Natural killer cell (primary cell): ENCODE measurements around the gene CCDC175. TPM values are rescaled to one million over a fixed set of nuclear protein-coding genes. Genes with fewer than 3 reads are reported as not detected.

ENCODE experiments used
- ATAC-seq, 3 donors: fragments of 150-1000 bp in 2 of 3; fragments of 200-7000 bp in 1 of 3; cut with Tn5 transposase; 1 replicate in 1 of 3; 2 replicates in 2 of 3; pipeline ENCODE4 v1.10.0; 2021; ENCODE audit warnings: mild to moderate bottlenecking in 2 of 3, moderate library complexity in 2 of 3
- DNase-seq, 2 donors: peaks; one replicate each; pipeline versions ENCODE4 v3.0.0 to v3.0.0-alpha.2; 2013 to 2021; ENCODE audit warnings: mixed read lengths in 1 of 2
- H3K27ac ChIP-seq: one replicate; pipeline ENCODE4 v1.5.1; 2013; ENCODE audit warnings: mild to moderate bottlenecking, low read length
- H3K27me3 ChIP-seq: one replicate; pipeline ENCODE4 v1.6.1; 2013; ENCODE audit warnings: low read length; ENCODE audit not compliant: control insufficient read depth, insufficient read depth
- H3K36me3 ChIP-seq: one replicate; pipeline ENCODE4 v1.6.1; 2013; ENCODE audit warnings: low read length; ENCODE audit not compliant: control insufficient read depth, insufficient read depth
- H3K4me1 ChIP-seq: one replicate; pipeline ENCODE4 v1.6.1; 2013; ENCODE audit warnings: low read length; ENCODE audit not compliant: control insufficient read depth, insufficient read depth
- H3K4me3 ChIP-seq: one replicate; pipeline ENCODE4 v1.5.1; 2013; ENCODE audit warnings: low read length
- H3K9me3 ChIP-seq: one replicate; pipeline ENCODE4 v1.6.1; 2013; ENCODE audit warnings: low read length; ENCODE audit not compliant: control insufficient read depth, insufficient read depth
- H3K27ac Mint-ChIP-seq, 2 donors: one replicate each; pipeline ENCODE4 v1.8.0; 2022; ENCODE audit warnings: mild to moderate bottlenecking in 2 of 2, mixed read lengths in 2 of 2, moderate library complexity in 1 of 2
- H3K27me3 Mint-ChIP-seq, 2 donors: one replicate each; pipeline ENCODE4 v1.8.0; 2022; ENCODE audit warnings: low read depth in 2 of 2, mixed read lengths in 2 of 2
- H3K36me3 Mint-ChIP-seq: one replicate; pipeline ENCODE4 v1.8.0; 2022; ENCODE audit warnings: mixed read lengths
- H3K4me1 Mint-ChIP-seq, 2 donors: one replicate each; pipeline ENCODE4 v1.8.0; 2022; ENCODE audit warnings: mixed read lengths in 2 of 2
- H3K4me3 Mint-ChIP-seq: one replicate; pipeline ENCODE4 v1.8.0; 2022; ENCODE audit warnings: mild to moderate bottlenecking, moderate library complexity, mixed read lengths
- H3K9me3 Mint-ChIP-seq, 2 donors: one replicate each; pipeline ENCODE4 v1.8.0; 2022; ENCODE audit warnings: mixed read lengths in 2 of 2
- CTCF ChIP-seq: fragments of 200-600 bp; IDR thresholded peaks from one replicate; pipeline ENCODE4 v1.8.0; 2022; ENCODE audit warnings: antibody characterized with exemption
- WGBS: methylation state at CpG from one replicate; pipeline ENCODE4 v1.1.7; 2013; ENCODE audit warnings: missing lambda C conversion rate; ENCODE audit not compliant: insufficient coverage; 5-methylcytosine and 5-hydroxymethylcytosine counted together
- intact Hi-C: fragments of 100-400 bp; cut with micrococcal nuclease; formaldehyde crosslinking; loops from one replicate; pipeline ENCODE4 v1.14.2; 2022
- total RNA-seq, 4 donors: library from RNA; stranded (reverse); fragments of 120-200 nt in 1 of 4; gene quantifications; one replicate each; pipeline versions ENCODE4 v1.2.3 to v1.2.4, GENCODE V29; 2013 to 2022

CCDC175 gene
- total RNA-seq, 3 donors from 2014 or later (not counting 1 experiment from before 2014, with no cell fraction given) = not detected

DNA sequence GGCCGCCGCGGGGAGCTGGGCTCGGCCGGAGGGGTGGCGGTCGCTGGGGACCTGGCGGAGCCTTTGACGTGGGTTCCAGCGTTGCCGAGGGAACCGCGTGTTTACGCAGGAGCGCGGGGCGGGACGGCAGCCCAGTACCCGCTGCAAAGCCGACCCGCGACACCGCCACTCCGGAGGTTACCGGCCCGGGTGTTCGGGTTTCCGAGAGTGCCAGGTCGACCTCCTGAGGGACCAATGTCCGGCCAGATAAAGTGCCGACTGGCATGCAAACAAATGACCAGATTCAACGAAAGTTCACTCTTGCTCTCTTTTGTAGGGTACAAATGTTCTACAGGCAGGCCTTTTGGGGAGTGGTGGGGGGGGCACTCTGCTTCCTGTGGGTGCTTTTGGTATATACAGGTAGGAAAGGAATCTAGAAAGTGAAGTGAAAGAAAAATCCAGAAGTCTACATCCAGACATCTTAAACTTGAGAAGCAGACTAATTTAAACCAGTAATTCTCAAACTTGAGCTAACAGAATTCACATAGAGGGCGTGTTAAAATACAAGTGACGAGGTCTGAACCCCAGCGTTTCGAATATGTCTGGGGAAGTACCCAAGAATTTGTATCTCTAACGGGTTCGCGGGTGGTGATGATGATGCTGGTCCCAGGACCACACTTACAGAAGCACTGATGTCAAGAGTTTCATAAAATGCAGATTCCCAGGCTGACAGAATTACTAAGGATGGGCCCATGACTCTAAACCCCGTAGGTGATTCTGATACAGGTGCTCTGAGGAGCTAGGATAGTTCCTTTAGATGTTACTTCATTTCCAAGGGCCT lies 111.1 kb downstream of the CCDC175 start, which contains the start of gene GPR135:
GPR135 (minus strand) TSS at position 65 of the 820 bp plus-strand sequence. CDS start 154 bp downstream, outside the sequence.
- H3K4me3 ChIP-seq = peak within 1 kb of the TSS; percentile 52
- peak in 2 of 3 donors; percentile 43 to 54 for ATAC-seq
- Mint-ChIP-seq H3K27ac (peak within 1 kb of the TSS; percentile 50 to 79), H3K9me3 (no peaks in the 10 kb centered on the region), H3K27me3 (peaks cover 4 to 9% of the 10 kb centered on the region in 2 donors), H3K36me3 (no peaks in the 10 kb centered on the region), H3K4me3 (peak within 1 kb of the TSS; percentile 90), H3K4me1 (peaks cover 7 to 19% of the 10 kb centered on the region in 2 donors)
- TF ChIP-seq CTCF = no peak
- peak in 1 of 2 donors; percentile 66 for DNase-seq
- intact Hi-C loops = loop anchor here (1.0 kb wide), 1 partner anchor 19 kb away; the partner anchor contains the start of genes JKAMP and L3HYPDH
- H3K36me3 ChIP-seq = peaks cover 4% of the 10 kb centered on the region
- H3K9me3 ChIP-seq = no peaks in the 10 kb centered on the region
- WGBS = 20% methylated on average over 40 of the region's 40 CpGs
- H3K4me1 ChIP-seq = peaks cover 13% of the 10 kb centered on the region
- no peak within 1 kb of the TSS for H3K27ac ChIP-seq
- peaks cover 6% of the 10 kb centered on the region for H3K27me3 ChIP-seq

GRCh38 chr14:59464486-59465315 lies 111.9 kb downstream of the CCDC175 start:
- TF ChIP-seq CTCF = no peak
- H3K36me3 ChIP-seq = no peaks in the 10 kb centered on the region
- H3K4me3 Mint-ChIP-seq = peak overlapping the region; percentile 90
- peak overlapping the region; percentile 52 for H3K4me3 ChIP-seq
- peaks cover 6% of the 10 kb centered on the region for H3K27me3 ChIP-seq
- no peaks in the 10 kb centered on the region for H3K36me3 Mint-ChIP-seq
- WGBS = under 1% methylated on average over 105 of the region's 105 CpGs
- DNase-seq (peak; percentile 50 to 72), ATAC-seq (peak; percentile 71 to 79 (median 72))
- no peaks in the 10 kb centered on the region for H3K9me3 ChIP-seq
- no peaks in the 10 kb centered on the region for H3K9me3 Mint-ChIP-seq
- peaks cover 7 to 19% of the 10 kb centered on the region in 2 donors for H3K4me1 Mint-ChIP-seq
- peaks cover 13% of the 10 kb centered on the region for H3K4me1 ChIP-seq
- intact Hi-C loops = loop anchor here (1.0 kb wide), 1 partner anchor 20 kb away; the partner anchor contains the start of genes JKAMP and L3HYPDH
- H3K27ac Mint-ChIP-seq = peak overlapping the region in 1 of 2 donors; percentile 79
- peaks cover 4 to 9% of the 10 kb centered on the region in 2 donors for H3K27me3 Mint-ChIP-seq
- no peak overlapping the region for H3K27ac ChIP-seq

GRCh38 chr14:59463787-59464485 lies 112.7 kb downstream of the CCDC175 start:
- H3K9me3 ChIP-seq = no peaks in the 10 kb centered on the region
- no peak overlapping the region for H3K27ac ChIP-seq

More at GRCh38 chr14:59463787-59464485, 112.7 kb downstream of the CCDC175 start:
- no peak for TF ChIP-seq CTCF
- Mint-ChIP-seq H3K4me3 (peak overlapping the region; percentile 90), H3K9me3 (no peaks in the 10 kb centered on the region), H3K27ac (peak overlapping the region in 1 of 2 donors; percentile 79), H3K4me1 (peaks cover 7 to 19% of the 10 kb centered on the region in 2 donors), H3K36me3 (no peaks in the 10 kb centered on the region), H3K27me3 (peaks cover 6 to 9% of the 10 kb centered on the region in 2 donors)
- intact Hi-C loops = no loop called here
- Histone ChIP-seq H3K4me1 (peaks cover 13% of the 10 kb centered on the region), H3K27me3 (peaks cover 6% of the 10 kb centered on the region), H3K36me3 (no peaks in the 10 kb centered on the region), H3K4me3 (peak overlapping the region; percentile 23)
- 43% methylated on average over 60 of the region's 60 CpGs for WGBS
- peak in 1 of 3 donors; percentile 18 for ATAC-seq
- DNase-seq = peak in 1 of 2 donors; percentile 33
